Measurements from ENCODE around the gene SNAPC2.
A peak's percentile ranks its signal among the peaks of the same experiment; 100 is the strongest.

SNAPC2 gene

DNA sequence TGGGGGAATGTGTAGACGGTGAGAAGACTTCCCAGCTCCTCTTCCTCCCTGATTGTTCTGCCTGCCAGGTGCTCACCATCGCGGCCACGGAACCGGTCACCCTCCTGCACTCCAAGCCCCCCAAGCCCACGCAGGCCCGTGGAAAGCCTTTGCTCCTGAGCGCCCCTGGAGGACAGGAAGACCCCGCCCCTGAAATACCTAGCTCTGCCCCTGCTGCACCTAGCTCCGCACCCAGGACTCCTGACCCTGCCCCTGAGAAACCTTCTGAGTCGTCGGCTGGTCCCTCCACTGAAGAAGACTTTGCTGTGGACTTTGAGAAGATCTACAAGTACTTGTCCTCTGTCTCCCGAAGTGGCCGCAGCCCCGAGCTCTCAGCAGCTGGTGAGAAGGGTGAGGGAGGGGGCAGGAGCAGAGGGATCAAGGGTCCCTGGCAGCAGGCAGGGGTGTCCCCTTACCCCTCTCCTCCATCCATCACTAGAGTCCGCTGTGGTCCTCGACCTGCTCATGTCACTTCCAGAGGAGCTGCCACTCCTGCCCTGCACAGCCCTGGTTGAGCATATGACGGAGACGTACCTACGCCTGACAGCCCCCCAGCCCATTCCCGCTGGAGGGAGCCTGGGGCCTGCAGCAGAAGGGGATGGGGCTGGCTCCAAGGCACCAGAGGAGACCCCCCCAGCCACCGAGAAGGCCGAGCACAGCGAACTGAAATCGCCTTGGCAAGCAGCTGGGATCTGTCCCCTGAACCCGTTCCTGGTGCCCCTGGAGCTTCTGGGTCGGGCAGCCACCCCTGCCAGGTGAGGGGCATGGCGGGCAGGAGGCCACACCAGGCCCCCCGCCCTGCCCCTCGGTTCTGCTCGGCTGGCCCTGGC, 2.1 kb downstream of the SNAPC2 start:
- TF ChIP-seq SIN3A (IDR thresholded peaks at IDR 0.05; ENCODE audit: borderline replicate concordance, insufficient read depth, low read length): no peak
- no peak for TF ChIP-seq TAF1 (IDR thresholded peaks at IDR 0.05; ENCODE audit: borderline replicate concordance, insufficient read depth, low read length)
- no peak for TF ChIP-seq POLR2AphosphoS5 (IDR thresholded peaks at IDR 0.05; ENCODE audit: low read depth, low read length)
- TF ChIP-seq, protein P1, sequence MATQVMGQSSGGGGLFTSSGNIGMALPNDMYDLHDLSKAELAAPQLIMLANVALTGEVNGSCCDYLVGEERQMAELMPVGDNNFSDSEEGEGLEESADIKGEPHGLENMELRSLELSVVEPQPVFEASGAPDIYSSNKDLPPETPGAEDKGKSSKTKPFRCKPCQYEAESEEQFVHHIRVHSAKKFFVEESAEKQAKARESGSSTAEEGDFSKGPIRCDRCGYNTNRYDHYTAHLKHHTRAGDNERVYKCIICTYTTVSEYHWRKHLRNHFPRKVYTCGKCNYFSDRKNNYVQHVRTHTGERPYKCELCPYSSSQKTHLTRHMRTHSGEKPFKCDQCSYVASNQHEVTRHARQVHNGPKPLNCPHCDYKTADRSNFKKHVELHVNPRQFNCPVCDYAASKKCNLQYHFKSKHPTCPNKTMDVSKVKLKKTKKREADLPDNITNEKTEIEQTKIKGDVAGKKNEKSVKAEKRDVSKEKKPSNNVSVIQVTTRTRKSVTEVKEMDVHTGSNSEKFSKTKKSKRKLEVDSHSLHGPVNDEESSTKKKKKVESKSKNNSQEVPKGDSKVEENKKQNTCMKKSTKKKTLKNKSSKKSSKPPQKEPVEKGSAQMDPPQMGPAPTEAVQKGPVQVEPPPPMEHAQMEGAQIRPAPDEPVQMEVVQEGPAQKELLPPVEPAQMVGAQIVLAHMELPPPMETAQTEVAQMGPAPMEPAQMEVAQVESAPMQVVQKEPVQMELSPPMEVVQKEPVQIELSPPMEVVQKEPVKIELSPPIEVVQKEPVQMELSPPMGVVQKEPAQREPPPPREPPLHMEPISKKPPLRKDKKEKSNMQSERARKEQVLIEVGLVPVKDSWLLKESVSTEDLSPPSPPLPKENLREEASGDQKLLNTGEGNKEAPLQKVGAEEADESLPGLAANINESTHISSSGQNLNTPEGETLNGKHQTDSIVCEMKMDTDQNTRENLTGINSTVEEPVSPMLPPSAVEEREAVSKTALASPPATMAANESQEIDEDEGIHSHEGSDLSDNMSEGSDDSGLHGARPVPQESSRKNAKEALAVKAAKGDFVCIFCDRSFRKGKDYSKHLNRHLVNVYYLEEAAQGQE (IDR thresholded peaks at IDR 0.05; ENCODE audit: insufficient read depth in 1 of 2, low read depth in 2 of 2, low read length in 2 of 2): no peak
- TF ChIP-seq FOXP2 (optimal IDR thresholded peaks at IDR 0.05; ENCODE audit: borderline replicate concordance, extremely low read depth, extremely low read length, insufficient read depth): no peak

DNA sequence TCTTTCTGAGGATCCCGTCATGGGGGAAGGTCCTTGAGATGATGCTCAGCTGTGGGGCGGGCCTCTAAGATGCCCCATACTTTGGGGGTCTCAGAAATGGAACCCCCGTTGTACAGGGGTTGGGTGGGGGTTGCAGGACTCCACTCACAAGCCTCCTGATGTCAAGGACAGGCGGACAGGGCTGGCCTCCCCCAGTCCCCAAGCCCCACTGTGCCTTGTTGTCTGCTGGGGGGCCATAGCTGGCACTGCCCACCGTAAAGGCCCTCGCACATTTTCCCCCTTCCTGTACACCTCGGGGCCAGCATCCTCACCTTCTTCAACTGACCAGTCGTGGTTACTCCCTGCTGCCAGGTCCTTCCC, 2.7 kb downstream of the SNAPC2 start:
- TF ChIP-seq TAF1 (IDR thresholded peaks at IDR 0.05; ENCODE audit: borderline replicate concordance, insufficient read depth, low read length) (no peak), SIN3A (IDR thresholded peaks at IDR 0.05; ENCODE audit: borderline replicate concordance, insufficient read depth, low read length) (no peak), FOXP2 (optimal IDR thresholded peaks at IDR 0.05; ENCODE audit: borderline replicate concordance, extremely low read depth, extremely low read length, insufficient read depth) (no peak), POLR2AphosphoS5 (IDR thresholded peaks at IDR 0.05; ENCODE audit: low read depth, low read length) (no peak)
- TF ChIP-seq, protein P1 (IDR thresholded peaks at IDR 0.05; ENCODE audit: insufficient read depth in 1 of 2, low read depth in 2 of 2, low read length in 2 of 2): no peak

DNA sequence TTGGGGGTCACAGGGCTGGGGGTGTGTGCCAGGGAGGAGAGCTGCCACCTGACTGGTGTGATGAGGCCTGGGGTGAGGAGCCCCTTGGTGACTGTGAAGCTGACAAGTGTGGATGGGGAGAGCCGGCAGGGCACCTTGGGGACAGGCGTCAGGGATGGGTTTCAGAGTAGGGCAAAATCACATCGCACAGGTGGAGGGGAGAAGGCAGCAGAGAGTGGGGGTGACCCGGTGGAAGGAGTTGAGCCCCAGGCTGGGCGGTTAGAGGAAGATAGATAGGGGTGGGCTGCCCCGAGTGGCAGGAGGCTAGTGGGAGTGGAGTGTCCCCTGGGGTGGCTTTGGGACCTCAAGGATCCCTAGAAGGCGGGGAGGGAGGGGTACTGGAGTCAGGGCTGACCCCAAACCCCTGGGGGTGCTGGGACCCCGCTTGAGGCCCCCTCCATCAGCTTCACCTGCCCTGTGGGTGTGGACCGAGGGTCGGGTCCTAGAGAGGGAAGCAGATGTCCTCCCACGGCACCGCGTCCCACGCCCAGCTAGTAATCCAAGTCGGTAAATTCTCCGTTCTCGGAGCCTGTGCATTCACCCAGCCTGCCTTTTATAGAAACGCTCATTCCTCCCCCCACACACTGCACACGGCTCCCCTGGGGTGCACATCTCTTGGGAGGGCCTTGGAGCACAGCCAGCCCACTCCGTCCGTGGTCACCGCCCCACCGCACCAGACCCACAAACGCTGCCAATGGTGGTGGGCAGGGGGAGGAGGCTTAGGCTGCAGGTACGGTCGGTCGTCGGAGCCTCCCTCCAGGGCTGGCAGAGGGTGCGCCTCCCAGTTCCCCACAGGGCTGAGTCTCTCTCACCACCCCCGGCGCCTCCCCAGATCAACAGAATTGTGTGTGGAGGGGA, 3.4 kb downstream of the SNAPC2 start:
- TF ChIP-seq SIN3A (IDR thresholded peaks at IDR 0.05; ENCODE audit: borderline replicate concordance, insufficient read depth, low read length) (no peak), POLR2AphosphoS5 (IDR thresholded peaks at IDR 0.05; ENCODE audit: low read depth, low read length) (peak; percentile 50; the same call in 1 of the 2 replicates)

DNA sequence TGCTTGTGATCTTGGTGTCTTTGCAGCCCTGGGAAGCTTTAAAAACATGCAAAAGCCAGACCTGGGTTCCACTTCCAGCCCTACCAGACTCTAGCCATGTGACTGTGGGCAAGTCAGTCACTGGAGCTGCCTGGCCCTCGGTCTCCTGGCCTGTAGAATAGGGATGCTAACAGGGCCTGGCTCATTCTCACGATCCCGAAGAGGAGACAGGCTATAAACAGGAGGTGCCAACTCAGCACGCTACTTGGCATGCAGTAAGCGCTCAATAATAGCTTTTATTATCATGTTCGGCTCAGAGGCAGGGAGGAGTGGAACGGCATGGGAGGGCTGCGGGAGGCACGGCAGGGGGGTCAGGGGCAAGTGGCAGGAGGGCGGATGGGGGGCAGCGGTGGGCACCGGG, 4.1 kb downstream of the SNAPC2 start:
- TF ChIP-seq FOXP2 (optimal IDR thresholded peaks at IDR 0.05; ENCODE audit: borderline replicate concordance, extremely low read depth, extremely low read length, insufficient read depth): no peak
- TF ChIP-seq SIN3A (IDR thresholded peaks at IDR 0.05; ENCODE audit: borderline replicate concordance, insufficient read depth, low read length): no peak
- TF ChIP-seq POLR2AphosphoS5 (IDR thresholded peaks at IDR 0.05; ENCODE audit: low read depth, low read length): no peak; the same call in 1 of the 2 replicates
- TF ChIP-seq, protein P1 (IDR thresholded peaks at IDR 0.05; ENCODE audit: insufficient read depth in 1 of 2, low read depth in 2 of 2, low read length in 2 of 2): no peak
- no peak for TF ChIP-seq TAF1 (IDR thresholded peaks at IDR 0.05; ENCODE audit: borderline replicate concordance, insufficient read depth, low read length)

DNA sequence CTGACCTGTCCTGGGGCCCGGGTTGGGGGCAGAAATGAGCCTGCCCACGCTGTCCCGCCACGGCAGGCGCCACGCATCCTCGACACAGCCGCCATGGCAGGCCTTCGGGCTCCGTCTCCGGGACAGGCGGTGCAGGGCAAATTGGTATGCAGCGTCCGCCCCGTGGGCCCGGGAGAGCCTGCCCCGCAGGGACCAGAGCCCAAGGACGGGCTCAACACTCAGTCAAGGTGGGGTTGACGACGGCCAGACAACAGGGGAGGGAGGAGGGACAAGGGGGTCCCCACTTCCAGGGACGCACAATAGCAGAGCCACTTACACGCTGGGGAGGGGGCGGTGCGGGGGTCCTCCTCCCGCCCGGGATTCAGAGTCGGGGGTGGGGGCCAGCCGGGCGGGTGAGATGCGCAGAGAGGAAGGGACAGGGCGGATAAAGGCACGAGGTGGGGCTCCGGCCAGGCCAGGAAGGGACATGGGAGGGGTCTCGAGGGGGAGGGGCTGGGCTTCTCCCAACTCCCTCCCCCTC, 4.6 kb downstream of the SNAPC2 start:
- no peak for TF ChIP-seq TAF1 (IDR thresholded peaks at IDR 0.05; ENCODE audit: borderline replicate concordance, insufficient read depth, low read length)
- no peak for TF ChIP-seq POLR2AphosphoS5 (IDR thresholded peaks at IDR 0.05; ENCODE audit: low read depth, low read length)
- TF ChIP-seq FOXP2 (optimal IDR thresholded peaks at IDR 0.05; ENCODE audit: borderline replicate concordance, extremely low read depth, extremely low read length, insufficient read depth): no peak
- TF ChIP-seq SIN3A (IDR thresholded peaks at IDR 0.05; ENCODE audit: borderline replicate concordance, insufficient read depth, low read length): no peak
- TF ChIP-seq, protein P1 (IDR thresholded peaks at IDR 0.05; ENCODE audit: insufficient read depth in 1 of 2, low read depth in 2 of 2, low read length in 2 of 2): no peak

Data from PFSK-1 (cell line).